ENCODE measurements around the gene ITIH2.
A peak's percentile ranks its signal among the peaks of the same experiment; 100 is the strongest.
"Not testable (repeated sequence)": the region's sequence is repeated elsewhere in the genome, so short reads cannot be mapped to it uniquely, and the experiment has no call there.

ITIH2 gene

GRCh38 chr10:7750222-7750621 is 47.1 kb downstream of the ITIH2 start:
- no peak for DNase-seq (ENCODE audit: low read depth)

GRCh38 chr10:7752251-7752650 is 49.1 kb downstream of the ITIH2 start:
- DNase-seq (ENCODE audit: low read depth): no peak

- no peak for DNase-seq (ENCODE audit: low read depth)
Observed at GRCh38 chr10:7755103-7755502, 52.0 kb downstream of the ITIH2 start.

- DNase-seq (ENCODE audit: low read depth): no peak
Observed at GRCh38 chr10:7756360-7756992, 53.4 kb downstream of the ITIH2 start.

GRCh38 chr10:7763929-7764328 is 60.8 kb downstream of the ITIH2 start:
- DNase-seq (ENCODE audit: low read depth): no peak

- no peak for DNase-seq (ENCODE audit: low read depth)
Observed at GRCh38 chr10:7766241-7766640, 63.1 kb downstream of the ITIH2 start.

- DNase-seq (ENCODE audit: low read depth): no peak
Observed at GRCh38 chr10:7767209-7767608, 64.1 kb downstream of the ITIH2 start.

- no peak for DNase-seq (ENCODE audit: low read depth)
Observed at GRCh38 chr10:7768417-7768816, 65.3 kb downstream of the ITIH2 start.

GRCh38 chr10:7773845-7774801 is 71.0 kb downstream of the ITIH2 start:
- no peak for DNase-seq (ENCODE audit: low read depth)

GRCh38 chr10:7776777-7777176 is 73.7 kb downstream of the ITIH2 start:
- DNase-seq (ENCODE audit: low read depth): no peak

- not testable (repeated sequence) for DNase-seq (ENCODE audit: low read depth)
Observed at GRCh38 chr10:7782194-7782593, 79.1 kb downstream of the ITIH2 start.

- DNase-seq (ENCODE audit: low read depth): no peak
Observed at GRCh38 chr10:7786430-7786829, 83.3 kb downstream of the ITIH2 start.

- no peak for DNase-seq (ENCODE audit: low read depth)
Observed at GRCh38 chr10:7787150-7787856, 84.2 kb downstream of the ITIH2 start.

GRCh38 chr10:7787857-7788638 is 84.9 kb downstream of the ITIH2 start, which contains the start of the genes ATP5F1C and KIN:
Gene ATP5F1C (plus strand): TSS chr10:7788177. CDS start chr10:7788208, 31 bp downstream.
Gene KIN (minus strand): TSS chr10:7787993. CDS start chr10:7787933, 60 bp downstream.
- DNase-seq (ENCODE audit: low read depth): peak; percentile 96

GRCh38 chr10:7788639-7789286 is 85.6 kb downstream of the ITIH2 start:
- DNase-seq (ENCODE audit: low read depth): no peak

- DNase-seq (ENCODE audit: low read depth): no peak
Observed at GRCh38 chr10:7789390-7789789, 86.3 kb downstream of the ITIH2 start.

- no peak for DNase-seq (ENCODE audit: low read depth)
Observed at GRCh38 chr10:7792541-7792940, 89.4 kb downstream of the ITIH2 start.

GRCh38 chr10:7794251-7795026 is 91.3 kb downstream of the ITIH2 start:
- no peak for DNase-seq (ENCODE audit: low read depth)

- no peak for DNase-seq (ENCODE audit: low read depth)
Observed at GRCh38 chr10:7795605-7796004, 92.5 kb downstream of the ITIH2 start.

GRCh38 chr10:7797582-7797981 is 94.5 kb downstream of the ITIH2 start:
- DNase-seq (ENCODE audit: low read depth): no peak
